ENCODE data around the gene BAZ2A. TPM values are rescaled to one million over a fixed set of nuclear protein-coding genes. Genes with fewer than 3 reads are reported as not detected.
A peak's percentile ranks its signal among the peaks of the same experiment; 100 is the strongest.
"Not testable (repeated sequence)": the region's sequence is repeated elsewhere in the genome, so short reads cannot be mapped to it uniquely, and the experiment has no call there.

The BAZ2A gene
- 31.4 TPM for total RNA-seq
- long read RNA-seq, partial matches to known transcripts: 0 of 2 reads
- long read RNA-seq, other reads (novel, unspliced or antisense): 2 of 2 reads

- ATAC-seq (peak; percentile 90), DNase-seq (ENCODE audit: missing footprints) (peak; percentile 95)
- intact Hi-C loops (cut with DNase I): loop anchor here (5.0 kb wide), 1 partner anchor 38 kb away; no protein-coding TSS in a partner anchor
Measured at GRCh38 chr12:56630180-56630632, at the start of gene BAZ2A. TSS of gene BAZ2A (minus strand) at chr12:56630326. CDS start at chr12:56617530, 12,796 bp downstream.

- ATAC-seq: no peak
- no peak for DNase-seq (ENCODE audit: missing footprints)
- intact Hi-C loops (cut with DNase I): no loop called here
Measured at GRCh38 chr12:56678852-56679251, 48.7 kb upstream of the BAZ2A start.

GRCh38 chr12:56677680-56678079 is 47.6 kb upstream of the BAZ2A start:
- ATAC-seq: no peak
- intact Hi-C loops (cut with DNase I): no loop called here
- no peak for DNase-seq (ENCODE audit: missing footprints)

DNA sequence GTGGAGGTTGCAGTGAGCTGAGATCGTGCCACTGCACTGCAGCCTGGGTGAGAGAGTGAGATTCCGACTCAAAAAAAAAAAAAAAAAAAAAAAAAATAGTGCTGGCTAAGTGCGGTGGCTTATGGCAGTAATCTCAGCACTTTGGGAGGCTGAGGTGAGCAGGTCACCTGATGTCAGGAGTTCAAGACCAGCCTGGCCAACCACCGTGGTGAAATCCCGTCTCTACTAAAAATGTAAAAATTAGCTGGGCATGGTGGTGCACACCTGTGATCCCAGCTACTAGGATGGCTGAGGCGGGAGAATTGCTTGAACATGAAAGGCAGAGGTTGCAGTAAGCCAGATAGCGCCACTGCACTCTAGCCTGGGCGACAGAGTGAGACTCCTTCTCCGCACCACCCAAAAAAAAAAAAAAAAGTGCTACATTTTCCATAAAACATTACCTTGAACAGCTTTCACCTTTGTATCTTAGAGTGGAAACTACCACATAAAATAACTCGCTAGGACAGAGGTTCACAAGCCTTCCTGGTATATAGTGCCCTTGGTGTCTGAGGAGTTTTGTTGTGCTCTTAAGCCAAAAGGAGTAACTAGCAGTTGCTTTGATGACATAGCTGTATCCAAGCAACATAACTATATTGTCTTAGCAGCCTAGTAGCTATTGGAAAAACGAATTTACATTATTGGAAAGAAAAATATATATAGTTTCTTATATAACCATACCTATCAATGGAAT is 46.9 kb upstream of the BAZ2A start:
- intact Hi-C loops (cut with DNase I): no loop called here
- DNase-seq (ENCODE audit: missing footprints): no peak
- ATAC-seq: no peak

DNA sequence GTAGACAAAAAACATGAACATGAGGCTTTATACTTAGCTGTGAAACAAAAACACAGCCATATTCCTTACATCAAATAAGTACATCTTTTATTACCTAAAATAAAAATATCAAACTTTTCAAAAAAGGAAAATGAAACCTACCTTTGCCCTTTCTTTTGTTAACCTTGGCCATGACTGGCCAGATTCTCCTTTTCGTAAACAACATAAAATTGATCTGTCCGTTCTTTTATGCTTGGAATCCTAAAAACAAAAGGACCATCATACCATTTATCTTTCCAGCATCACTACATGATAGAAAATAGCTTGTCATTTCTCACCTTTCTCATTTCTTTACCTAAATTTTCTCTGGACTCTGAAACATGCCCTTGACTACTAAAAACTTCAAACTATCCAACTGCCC is 41.5 kb upstream of the BAZ2A start:
- intact Hi-C loops (cut with DNase I): no loop called here
- no peak for ATAC-seq
- DNase-seq (ENCODE audit: missing footprints): no peak

DNA sequence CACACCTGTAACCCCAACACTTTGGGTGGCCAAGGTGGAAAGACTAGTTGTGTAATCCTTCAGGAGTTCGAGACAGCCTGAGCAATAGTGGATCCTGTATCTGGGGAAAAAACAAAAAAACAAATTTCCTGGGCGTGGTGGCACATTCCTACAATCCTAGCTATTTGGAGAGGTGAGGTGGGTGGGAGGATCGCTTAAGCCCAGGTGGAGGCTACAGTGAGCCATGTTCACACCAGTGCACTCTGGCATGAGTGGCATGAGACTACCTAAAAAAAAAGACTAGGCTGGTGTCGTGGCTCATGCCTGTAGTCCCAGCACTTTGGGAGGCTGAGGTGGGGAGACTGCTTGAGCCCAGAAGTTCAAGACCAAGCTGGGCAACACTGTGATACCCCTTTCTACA is 40.7 kb upstream of the BAZ2A start:
- ATAC-seq (no peak), DNase-seq (ENCODE audit: missing footprints) (no peak)
- intact Hi-C loops (cut with DNase I): no loop called here

- DNase-seq (ENCODE audit: missing footprints): no peak
Measured at GRCh38 chr12:56668197-56668457, 38.0 kb upstream of the BAZ2A start.

GRCh38 chr12:56661979-56662638 is 32.0 kb upstream of the BAZ2A start:
- DNase-seq (ENCODE audit: missing footprints) (no peak), ATAC-seq (no peak)
- intact Hi-C loops (cut with DNase I): no loop called here

More at GRCh38 chr12:56668197-56668457, 38.0 kb upstream of the BAZ2A start:
- ATAC-seq: no peak
- intact Hi-C loops (cut with DNase I): no loop called here

DNA sequence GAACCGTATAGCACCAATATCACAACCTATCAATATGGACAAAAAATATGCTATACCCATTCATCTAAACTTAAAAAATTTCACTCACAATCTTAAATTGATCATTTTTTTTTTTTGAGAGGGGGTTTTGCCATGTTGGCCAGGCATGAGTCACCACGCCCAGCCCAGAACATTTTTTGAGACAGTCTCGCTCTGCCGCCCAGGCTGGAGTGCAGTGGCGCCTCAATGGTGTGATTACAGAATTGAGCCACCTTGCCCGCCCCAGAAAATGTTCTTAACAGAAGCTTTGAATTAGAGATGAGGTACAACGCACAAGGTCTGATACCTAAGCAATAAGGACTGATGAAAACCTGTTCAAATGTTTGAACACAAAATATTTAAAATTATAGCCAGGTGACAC is 31.4 kb upstream of the BAZ2A start:
- ATAC-seq: no peak
- intact Hi-C loops (cut with DNase I): no loop called here
- DNase-seq (ENCODE audit: missing footprints): no peak

DNA sequence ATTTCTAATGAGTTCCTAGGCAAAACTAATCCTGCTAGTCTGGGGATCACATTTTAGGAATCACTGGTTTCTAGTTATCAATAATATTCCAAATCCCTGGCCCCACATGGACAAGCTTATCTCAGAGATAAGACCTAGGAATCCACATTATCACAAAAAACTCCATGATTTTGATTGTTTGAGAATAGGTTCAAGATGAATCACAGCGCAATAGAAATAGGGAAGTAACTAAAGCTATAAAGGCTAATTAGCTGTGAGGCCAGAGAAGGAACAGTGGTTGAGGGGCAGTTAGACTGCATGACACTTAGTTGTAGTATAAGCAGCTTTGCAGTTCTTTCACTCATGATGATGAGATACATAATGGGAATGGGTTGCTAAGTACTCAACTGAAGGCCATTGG is 28.8 kb upstream of the BAZ2A start:
- DNase-seq (ENCODE audit: missing footprints) (no peak), ATAC-seq (no peak)
- intact Hi-C loops (cut with DNase I): no loop called here

GRCh38 chr12:56657416-56658379 is 27.6 kb upstream of the BAZ2A start:
- ATAC-seq (no peak), DNase-seq (ENCODE audit: missing footprints) (no peak)
- intact Hi-C loops (cut with DNase I): no loop called here

- intact Hi-C loops (cut with DNase I); ATAC-seq; DNase-seq (ENCODE audit: missing footprints): not testable (repeated sequence)
Measured at GRCh38 chr12:56653781-56654180, 23.7 kb upstream of the BAZ2A start.

DNA sequence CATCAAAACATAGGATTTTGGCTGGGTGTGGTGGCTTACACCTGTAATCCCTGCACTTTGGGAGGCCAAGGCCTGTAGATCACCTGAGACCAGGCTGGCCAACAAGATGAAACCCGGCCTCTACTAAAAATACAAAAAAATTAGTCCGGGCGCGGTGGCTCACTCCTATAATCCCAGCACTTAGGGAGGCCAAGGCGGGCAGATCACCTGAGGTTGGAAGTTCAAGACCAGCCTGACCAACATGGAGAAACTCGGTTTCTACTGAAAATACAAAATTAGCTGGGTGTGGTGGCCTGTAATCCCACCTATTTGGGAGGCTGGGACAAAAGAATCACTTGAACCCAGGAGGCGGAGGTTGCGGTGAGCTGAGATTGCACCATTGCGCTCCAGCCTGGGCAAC is 17.9 kb upstream of the BAZ2A start:
- DNase-seq (ENCODE audit: missing footprints): not testable (repeated sequence)
- intact Hi-C loops (cut with DNase I): loop anchor here (5.0 kb wide), 1 partner anchor 39 kb away; the partner anchor contains the start of gene PTGES3

DNA sequence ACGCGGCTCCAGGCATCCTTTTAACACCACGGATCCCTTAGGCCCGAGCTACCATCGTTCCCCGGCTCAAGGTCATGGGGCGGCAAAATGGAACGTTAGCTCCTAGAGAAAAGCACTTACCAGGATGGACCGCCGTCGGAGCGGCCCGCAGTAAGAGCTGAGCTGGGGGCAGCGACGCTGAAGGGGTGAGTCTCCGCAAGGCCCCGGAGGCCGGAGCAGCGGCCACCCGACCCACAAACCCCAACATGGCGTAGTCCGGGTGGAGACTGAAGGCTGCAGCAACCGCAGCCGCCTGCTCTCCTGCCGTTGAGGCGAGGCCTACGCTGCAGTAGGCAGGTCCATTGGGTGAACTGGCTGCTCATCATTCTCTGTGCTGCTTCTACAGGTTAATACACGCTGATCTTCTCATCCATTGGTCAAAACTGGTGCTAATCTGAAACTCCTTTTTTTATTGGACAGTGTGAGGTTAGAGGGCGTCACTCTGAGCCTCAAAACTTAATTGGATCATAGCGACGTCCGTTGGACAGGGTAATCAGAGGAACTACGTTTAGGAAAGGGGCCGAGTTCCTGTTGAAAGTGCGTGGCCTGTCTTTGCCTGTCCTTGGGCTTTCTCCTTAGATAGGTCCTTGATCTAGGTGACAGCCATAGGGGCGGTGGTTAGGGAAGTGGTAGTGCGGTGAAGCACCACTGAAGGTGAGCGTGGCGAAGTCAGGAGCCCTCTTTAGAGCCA is 15.8 kb upstream of the BAZ2A start, which contains the start of gene ATP5F1B:
ATP5F1B (minus strand) TSS at position 268 of the 730 bp plus-strand sequence; CDS start at position 247, 21 bp downstream.
- ATAC-seq: peak; percentile 98
- intact Hi-C loops (cut with DNase I): loop anchor here (1.0 to 5.0 kb wide), 2 partner anchors 41 to 79 kb away; partner anchors contain the start of genes NACA and PTGES3
- peak; percentile 97 for DNase-seq (ENCODE audit: missing footprints)

More for the DNA sequence above, 17.9 kb upstream of the BAZ2A start:
- not testable (repeated sequence) for ATAC-seq

DNA sequence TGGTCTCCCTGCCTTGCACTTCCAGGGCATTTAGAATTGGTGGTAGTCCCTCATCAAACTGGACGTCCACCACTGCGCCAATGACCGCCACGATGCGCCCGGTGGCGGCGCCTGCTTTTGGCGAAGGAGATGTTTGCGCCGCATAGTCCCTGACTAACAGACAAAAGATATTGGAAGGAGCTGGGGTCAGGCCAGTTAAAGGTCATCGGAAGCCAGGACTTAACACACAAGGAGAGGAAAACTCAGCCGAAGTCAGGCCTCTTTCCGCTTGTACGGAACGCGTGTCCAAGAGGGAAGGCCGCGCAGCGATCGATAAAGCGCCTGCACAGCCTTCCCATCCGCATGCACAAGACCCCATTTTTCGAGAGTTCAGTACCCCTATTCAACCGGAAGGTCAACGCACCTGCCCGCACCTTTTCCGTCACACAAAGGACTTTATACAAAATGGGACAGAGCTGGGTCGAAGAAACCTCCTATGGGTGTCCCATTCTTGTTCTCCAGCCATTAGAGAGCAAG is 15.1 kb upstream of the BAZ2A start:
- ATAC-seq: peak; percentile 1
- intact Hi-C loops (cut with DNase I): loop anchor here (1.0 to 5.0 kb wide), 2 partner anchors 42 to 80 kb away; partner anchors contain the start of genes NACA and PTGES3
- no peak for DNase-seq (ENCODE audit: missing footprints)

- intact Hi-C loops (cut with DNase I): loop anchor here (1.0 to 5.0 kb wide), 2 partner anchors 43 to 81 kb away; partner anchors contain the start of genes NACA and PTGES3
- DNase-seq (ENCODE audit: missing footprints) (no peak), ATAC-seq (no peak)
Measured at GRCh38 chr12:56644654-56645053, 14.5 kb upstream of the BAZ2A start.

- DNase-seq (ENCODE audit: missing footprints) (no peak), ATAC-seq (no peak)
- intact Hi-C loops (cut with DNase I): no loop called here
Measured at GRCh38 chr12:56641219-56641618, 11.1 kb upstream of the BAZ2A start.

- DNase-seq (ENCODE audit: missing footprints): no peak
- intact Hi-C loops (cut with DNase I): loop anchor here (2.0 kb wide), 2 partner anchors 87 to 123 kb away; partner anchors contain the start of gene NACA
- no peak for ATAC-seq
Measured at GRCh38 chr12:56637621-56638020, 7.5 kb upstream of the BAZ2A start.

All from Right ventricle myocardium inferior (tissue), 1 donor.